ENCODE results near the gene TMEM132C.

The TMEM132C gene

GRCh38 chr12:128551266-128551665, 284.3 kb downstream of the TMEM132C start:
- in situ Hi-C loops (cut with HindIII; ENCODE audit: low pct_ligation_motif_present, low sequenced_read_pairs) = no loop called here
- no peak overlapping the region for H3K27ac ChIP-seq
- no peak overlapping the region for H3K4me3 ChIP-seq (ENCODE audit: low read depth, low read length)
- TF ChIP-seq CTCF (IDR thresholded peaks at IDR 0.05; ENCODE audit: low read depth, low read length, missing control alignments) = no peak
- DNase-seq = no peak
- H3K36me3 ChIP-seq (replicated peaks) = no peaks in the 10 kb centered on the region
- no peaks in the 10 kb centered on the region for H3K27me3 ChIP-seq (replicated peaks)

GRCh38 chr12:128554546-128555304, 287.8 kb downstream of the TMEM132C start:
- in situ Hi-C loops (cut with HindIII; ENCODE audit: low pct_ligation_motif_present, low sequenced_read_pairs) = no loop called here
- no peak for TF ChIP-seq CTCF (IDR thresholded peaks at IDR 0.05; ENCODE audit: low read depth, low read length, missing control alignments)
- no peak for DNase-seq

GRCh38 chr12:128557231-128557630, 290.3 kb downstream of the TMEM132C start:
- Histone ChIP-seq H3K36me3 (replicated peaks) (no peaks in the 10 kb centered on the region), H3K27ac (no peak overlapping the region), H3K4me3 (ENCODE audit: low read depth, low read length) (no peak overlapping the region), H3K27me3 (replicated peaks) (no peaks in the 10 kb centered on the region)
- DNase-seq = no peak
- in situ Hi-C loops (cut with HindIII; ENCODE audit: low pct_ligation_motif_present, low sequenced_read_pairs) = no loop called here
- no peak for TF ChIP-seq CTCF (IDR thresholded peaks at IDR 0.05; ENCODE audit: low read depth, low read length, missing control alignments)

More at GRCh38 chr12:128554546-128555304, 287.8 kb downstream of the TMEM132C start:
- Histone ChIP-seq H3K36me3 (replicated peaks) (no peaks in the 10 kb centered on the region), H3K27ac (no peak overlapping the region), H3K27me3 (replicated peaks) (no peaks in the 10 kb centered on the region), H3K4me3 (ENCODE audit: low read depth, low read length) (no peak overlapping the region)

GRCh38 chr12:128564956-128565355, 298.0 kb downstream of the TMEM132C start:
- no peak for DNase-seq
- Histone ChIP-seq H3K36me3 (replicated peaks) (no peaks in the 10 kb centered on the region), H3K27me3 (replicated peaks) (no peaks in the 10 kb centered on the region), H3K27ac (no peak overlapping the region), H3K4me3 (ENCODE audit: low read depth, low read length) (no peak overlapping the region)
- no peak for TF ChIP-seq CTCF (IDR thresholded peaks at IDR 0.05; ENCODE audit: low read depth, low read length, missing control alignments)
- in situ Hi-C loops (cut with HindIII; ENCODE audit: low pct_ligation_motif_present, low sequenced_read_pairs) = no loop called here

GRCh38 chr12:128567730-128568129, 300.8 kb downstream of the TMEM132C start:
- DNase-seq = no peak
- Histone ChIP-seq H3K27ac (no peak overlapping the region), H3K4me3 (ENCODE audit: low read depth, low read length) (no peak overlapping the region), H3K27me3 (replicated peaks) (no peaks in the 10 kb centered on the region), H3K36me3 (replicated peaks) (no peaks in the 10 kb centered on the region)
- no peak for TF ChIP-seq CTCF (IDR thresholded peaks at IDR 0.05; ENCODE audit: low read depth, low read length, missing control alignments)
- in situ Hi-C loops (cut with HindIII; ENCODE audit: low pct_ligation_motif_present, low sequenced_read_pairs) = no loop called here

All from brain microvascular endothelial cell (primary cell).